KMS-11 (cell line): Measurements from ENCODE around the gene BUB1.

ENCODE experiments used
- H2AFZ ChIP-seq: fragments of 200-600 bp; sonication (generic); 2 replicates; pipeline ENCODE4 v1.6.1; 2016; ENCODE audit warnings: antibody characterized with exemption, mixed run types, low read depth
- H3K27ac ChIP-seq: fragments of 200-600 bp; sonication (generic); 2 replicates; pipeline ENCODE4 v1.6.1; 2016; ENCODE audit warnings: mild to moderate bottlenecking, mixed run types
- H3K27me3 ChIP-seq: fragments of 200-600 bp; sonication (generic); 2 replicates; pipeline ENCODE4 v1.6.1; 2017; ENCODE audit warnings: mild to moderate bottlenecking, low read depth, mixed run types, moderate library complexity; ENCODE audit not compliant: insufficient read depth
- H3K36me3 ChIP-seq: fragments of 200-600 bp; sonication (generic); 2 replicates; pipeline ENCODE4 v1.6.1; 2017; ENCODE audit warnings: mild to moderate bottlenecking, mixed run types; ENCODE audit not compliant: insufficient read depth
- H3K4me1 ChIP-seq: fragments of 200-600 bp; sonication (generic); 2 replicates; pipeline ENCODE4 v1.6.1; 2016; ENCODE audit warnings: mild to moderate bottlenecking, low read depth, mixed run types; ENCODE audit not compliant: poor library complexity, severe bottlenecking
- H3K4me2 ChIP-seq: fragments of 200-600 bp; sonication (generic); 2 replicates; pipeline ENCODE4 v1.7.0; 2016; ENCODE audit warnings: mild to moderate bottlenecking, mixed run types
- H3K4me3 ChIP-seq: fragments of 200-600 bp; sonication (generic); IDR thresholded peaks from 2 replicates; pipeline ENCODE4 v1.6.1; 2017; ENCODE audit warnings: low read depth, low read length, mixed read lengths; ENCODE audit not compliant: insufficient read depth
- H3K79me2 ChIP-seq: fragments of 200-600 bp; sonication (generic); 2 replicates; pipeline ENCODE4 v1.6.1; 2016; ENCODE audit warnings: low read depth, mixed run types; ENCODE audit not compliant: insufficient read depth
- H3K9ac ChIP-seq: fragments of 200-600 bp; sonication (generic); 2 replicates; pipeline ENCODE4 v1.6.1; 2016; ENCODE audit warnings: mild to moderate bottlenecking, mixed run types
- H4K20me1 ChIP-seq: fragments of 200-600 bp; sonication (generic); 2 replicates; pipeline ENCODE4 v1.6.1; 2016; ENCODE audit warnings: mild to moderate bottlenecking, mixed run types; ENCODE audit not compliant: insufficient read depth
- CTCF ChIP-seq: fragments of 200-600 bp; sonication (generic); conservative IDR thresholded peaks from 2 replicates; pipeline ENCODE4 v1.6.1; 2017; ENCODE audit warnings: low read depth, mild to moderate bottlenecking, antibody characterized with exemption, low read length, moderate library complexity, mixed read lengths

Gene BUB1

DNA sequence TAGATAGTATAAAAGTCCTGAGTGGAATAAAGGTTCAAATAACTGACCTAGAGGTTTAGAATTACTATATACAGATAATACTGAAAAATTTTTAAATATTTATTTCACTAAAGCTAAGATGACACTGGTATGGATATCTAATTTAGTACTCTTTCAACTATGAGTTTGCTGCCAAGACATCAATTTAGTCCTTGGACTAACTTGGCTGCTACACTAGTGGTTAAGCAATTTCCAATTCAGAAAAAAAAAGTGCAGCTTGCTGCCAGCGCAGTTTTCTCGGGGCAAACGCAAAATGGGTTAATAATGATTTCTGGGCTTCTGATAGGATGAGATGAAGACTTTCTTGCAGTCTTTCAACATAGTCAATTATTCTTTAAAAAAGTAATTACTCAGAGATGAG is 10.8 kb downstream of the BUB1 start:
- H3K4me3 ChIP-seq = no peak overlapping the region
- no peak for TF ChIP-seq CTCF
- H3K4me2 ChIP-seq = no peak overlapping the region
- no peaks in the 10 kb centered on the region for H3K27me3 ChIP-seq
- H3K27ac ChIP-seq = no peak overlapping the region
- no peaks in the 10 kb centered on the region for H4K20me1 ChIP-seq
- H2AFZ ChIP-seq = no peak overlapping the region
- H3K79me2 ChIP-seq = peaks cover 55% of the 10 kb centered on the region
- peaks cover 10% of the 10 kb centered on the region for H3K36me3 ChIP-seq
- peaks cover 55% of the 10 kb centered on the region for H3K4me1 ChIP-seq
- no peak overlapping the region for H3K9ac ChIP-seq

DNA sequence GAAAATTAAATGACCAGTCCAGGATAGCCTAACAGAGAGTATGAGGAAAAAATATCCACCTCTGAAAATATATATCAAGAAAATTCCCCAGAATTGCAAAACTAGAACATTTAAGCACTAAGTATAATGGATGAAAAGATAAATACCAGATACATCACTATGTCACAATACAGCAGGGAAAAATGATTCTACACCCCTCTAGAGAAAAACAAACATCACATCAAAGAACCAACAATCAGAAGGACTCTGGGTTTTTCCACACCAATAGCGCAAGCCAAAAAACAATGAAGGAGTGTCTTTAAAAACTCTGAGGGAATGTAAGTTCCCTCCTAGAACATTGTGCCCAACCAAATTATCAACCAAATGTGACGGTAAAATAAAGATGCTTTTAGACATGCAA is 13.7 kb downstream of the BUB1 start:
- no peak overlapping the region for H3K4me3 ChIP-seq
- no peak overlapping the region for H3K27ac ChIP-seq
- peaks cover 31% of the 10 kb centered on the region for H3K4me1 ChIP-seq
- H3K27me3 ChIP-seq = no peaks in the 10 kb centered on the region
- H3K4me2 ChIP-seq = no peak overlapping the region
- TF ChIP-seq CTCF = no peak
- peaks cover 49% of the 10 kb centered on the region for H3K79me2 ChIP-seq
- no peak overlapping the region for H3K9ac ChIP-seq
- H3K36me3 ChIP-seq = peaks cover 18% of the 10 kb centered on the region
- H4K20me1 ChIP-seq = no peaks in the 10 kb centered on the region
- no peak overlapping the region for H2AFZ ChIP-seq

GRCh38 chr2:110662560-110662959 is 15.3 kb downstream of the BUB1 start:
- Histone ChIP-seq H3K27me3 (no peaks in the 10 kb centered on the region), H3K79me2 (peaks cover 41% of the 10 kb centered on the region), H3K4me1 (peaks cover 25% of the 10 kb centered on the region), H2AFZ (no peak overlapping the region), H3K27ac (no peak overlapping the region), H3K9ac (no peak overlapping the region), H3K4me3 (no peak overlapping the region), H3K36me3 (peaks cover 21% of the 10 kb centered on the region), H4K20me1 (no peaks in the 10 kb centered on the region), H3K4me2 (no peak overlapping the region)
- TF ChIP-seq CTCF = no peak

DNA sequence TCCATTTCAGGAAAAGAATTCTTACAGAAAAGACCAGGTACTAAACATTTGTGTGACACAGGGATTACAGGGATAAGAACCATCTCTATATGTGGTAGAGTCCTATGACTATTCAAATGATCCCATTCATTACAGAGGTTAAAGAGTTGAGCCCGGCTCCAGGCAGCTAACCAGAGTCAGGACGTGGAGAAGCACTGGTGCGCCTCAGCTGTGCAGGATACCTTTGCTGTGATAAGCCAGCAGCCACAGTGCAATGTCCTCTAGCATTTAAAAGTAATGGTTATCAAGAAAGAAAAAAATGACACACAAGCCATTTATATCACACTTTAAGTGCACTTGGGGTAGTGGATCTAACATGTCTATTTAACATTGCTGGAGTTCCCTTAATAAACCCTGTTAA is 17.3 kb downstream of the BUB1 start:
- Histone ChIP-seq H3K4me3 (no peak overlapping the region), H3K79me2 (peaks cover 24% of the 10 kb centered on the region), H4K20me1 (no peaks in the 10 kb centered on the region), H3K4me2 (no peak overlapping the region), H3K4me1 (peaks cover 23% of the 10 kb centered on the region), H2AFZ (no peak overlapping the region), H3K27ac (no peak overlapping the region), H3K9ac (no peak overlapping the region), H3K27me3 (no peaks in the 10 kb centered on the region), H3K36me3 (peaks cover 21% of the 10 kb centered on the region)
- TF ChIP-seq CTCF = no peak

- Histone ChIP-seq H4K20me1 (no peaks in the 10 kb centered on the region), H3K4me2 (no peak overlapping the region), H3K4me3 (no peak overlapping the region), H3K79me2 (peaks cover 15% of the 10 kb centered on the region), H3K36me3 (peaks cover 18% of the 10 kb centered on the region), H3K4me1 (peaks cover 20% of the 10 kb centered on the region), H3K27me3 (no peaks in the 10 kb centered on the region), H3K9ac (no peak overlapping the region), H3K27ac (no peak overlapping the region; the same call in 1 of the 2 replicates), H2AFZ (no peak overlapping the region)
- TF ChIP-seq CTCF = no peak
Observed at GRCh38 chr2:110659248-110659647, 18.6 kb downstream of the BUB1 start.
